Ectodermal cell (in vitro differentiated cells): ENCODE measurements around the gene CDKN2C.

Experiments used
- H3K27ac ChIP-seq: 2 replicates; pipeline ENCODE4 v1.7.0; 2013; ENCODE audit warnings: mild to moderate bottlenecking, low read depth, low read length; ENCODE audit not compliant: insufficient read depth, poor library complexity, severe bottlenecking
- H3K27me3 ChIP-seq: 2 replicates; pipeline ENCODE4 v1.7.0; 2013; ENCODE audit warnings: mild to moderate bottlenecking, low read length; ENCODE audit not compliant: insufficient read depth, control insufficient read depth, poor library complexity, severe bottlenecking
- H3K36me3 ChIP-seq: one replicate; pipeline ENCODE4 v1.7.0; 2013; ENCODE audit warnings: low read length; ENCODE audit not compliant: control insufficient read depth, insufficient read depth
- H3K4me1 ChIP-seq: one replicate; pipeline ENCODE4 v1.7.0; 2013; ENCODE audit warnings: low read length; ENCODE audit not compliant: control insufficient read depth, insufficient read depth
- H3K4me3 ChIP-seq: 2 replicates; pipeline ENCODE4 v1.7.0; 2013; ENCODE audit warnings: low read depth, low read length, control low read depth; ENCODE audit not compliant: insufficient read depth
- H3K9me3 ChIP-seq: 2 replicates; pipeline ENCODE4 v1.7.0; 2013; ENCODE audit warnings: mild to moderate bottlenecking, low read length, moderate library complexity; ENCODE audit not compliant: control insufficient read depth
- WGBS, 2 experiments: methylation state at CpG; one replicate each; pipeline ENCODE4 v1.1.7; 2013; ENCODE audit warnings: missing lambda C conversion rate in 2 of 2; 5-methylcytosine and 5-hydroxymethylcytosine counted together

The CDKN2C gene

DNA sequence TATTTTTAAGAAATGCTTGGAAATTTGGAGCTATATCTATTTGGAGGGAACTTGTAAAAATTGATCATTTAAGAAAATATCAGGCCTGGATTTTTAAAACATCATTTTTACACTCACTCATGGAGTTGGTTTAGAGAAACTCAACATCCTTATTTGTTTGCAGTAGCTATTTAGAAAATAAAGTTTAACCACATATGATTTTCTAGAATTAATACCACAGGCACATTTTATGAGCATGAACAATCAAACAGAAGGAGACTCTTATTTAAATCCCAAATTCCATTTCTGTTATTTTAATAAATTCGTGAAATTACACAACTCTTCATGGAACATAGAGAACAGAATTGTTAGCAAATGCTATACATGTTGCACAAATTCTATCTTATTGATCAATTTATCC lies 3.2 kb downstream of the CDKN2C start:
- Histone ChIP-seq H3K27me3 (peaks cover 99% of the 10 kb centered on the region), H3K9me3 (no peaks in the 10 kb centered on the region), H3K4me3 (no peak overlapping the region), H3K27ac (no peak overlapping the region), H3K36me3 (no peaks in the 10 kb centered on the region), H3K4me1 (peaks cover 6% of the 10 kb centered on the region)
- WGBS, 2 experiments: 40 to 54% methylated on average over 1 of the region's 1 CpG

DNA sequence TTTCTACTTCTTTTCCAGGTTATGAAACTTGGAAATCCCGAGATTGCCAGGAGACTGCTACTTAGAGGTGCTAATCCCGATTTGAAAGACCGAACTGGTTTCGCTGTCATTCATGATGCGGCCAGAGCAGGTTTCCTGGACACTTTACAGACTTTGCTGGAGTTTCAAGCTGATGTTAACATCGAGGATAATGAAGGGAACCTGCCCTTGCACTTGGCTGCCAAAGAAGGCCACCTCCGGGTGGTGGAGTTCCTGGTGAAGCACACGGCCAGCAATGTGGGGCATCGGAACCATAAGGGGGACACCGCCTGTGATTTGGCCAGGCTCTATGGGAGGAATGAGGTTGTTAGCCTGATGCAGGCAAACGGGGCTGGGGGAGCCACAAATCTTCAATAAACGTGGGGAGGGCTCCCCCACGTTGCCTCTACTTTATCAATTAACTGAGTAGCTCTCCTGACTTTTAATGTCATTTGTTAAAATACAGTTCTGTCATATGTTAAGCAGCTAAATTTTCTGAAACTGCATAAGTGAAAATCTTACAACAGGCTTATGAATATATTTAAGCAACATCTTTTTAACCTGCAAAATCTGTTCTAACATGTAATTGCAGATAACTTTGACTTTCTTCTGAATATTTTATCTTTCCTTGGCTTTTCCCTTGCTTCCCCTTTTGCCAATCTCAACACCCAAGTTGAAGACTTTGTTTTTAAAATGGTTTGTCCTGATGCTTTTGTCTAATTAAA lies 4.0 kb downstream of the CDKN2C start:
- peaks cover 100% of the 10 kb centered on the region for H3K27me3 ChIP-seq
- no peaks in the 10 kb centered on the region for H3K36me3 ChIP-seq
- no peak overlapping the region for H3K27ac ChIP-seq
- H3K9me3 ChIP-seq: no peaks in the 10 kb centered on the region
- WGBS, 2 experiments: 3% methylated on average over 12 to 13 of the region's 13 CpGs
- H3K4me3 ChIP-seq: no peak overlapping the region
- H3K4me1 ChIP-seq: peaks cover 6% of the 10 kb centered on the region

DNA sequence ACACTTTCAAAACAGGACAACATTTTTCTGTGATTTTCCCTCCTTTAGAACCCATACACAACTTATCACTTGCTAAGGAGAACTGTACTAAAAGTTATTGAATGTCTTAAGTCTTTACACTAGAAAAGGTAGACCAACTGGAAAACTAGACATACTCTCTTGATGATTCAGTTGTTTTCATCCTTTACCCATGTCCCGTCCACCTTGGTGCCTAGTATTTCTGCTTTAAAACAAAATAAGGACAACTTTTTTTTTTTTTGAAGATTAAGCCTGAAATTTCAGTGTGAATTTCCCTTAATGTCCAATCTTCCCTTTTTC lies 4.5 kb downstream of the CDKN2C start:
- peaks cover 6% of the 10 kb centered on the region for H3K4me1 ChIP-seq
- no peaks in the 10 kb centered on the region for H3K9me3 ChIP-seq
- 19 to 27% methylated on average over 1 of the region's 1 CpG for WGBS, 2 experiments
- H3K27me3 ChIP-seq: peaks cover 100% of the 10 kb centered on the region
- H3K27ac ChIP-seq: no peak overlapping the region
- H3K36me3 ChIP-seq: no peaks in the 10 kb centered on the region
- H3K4me3 ChIP-seq: no peak overlapping the region

DNA sequence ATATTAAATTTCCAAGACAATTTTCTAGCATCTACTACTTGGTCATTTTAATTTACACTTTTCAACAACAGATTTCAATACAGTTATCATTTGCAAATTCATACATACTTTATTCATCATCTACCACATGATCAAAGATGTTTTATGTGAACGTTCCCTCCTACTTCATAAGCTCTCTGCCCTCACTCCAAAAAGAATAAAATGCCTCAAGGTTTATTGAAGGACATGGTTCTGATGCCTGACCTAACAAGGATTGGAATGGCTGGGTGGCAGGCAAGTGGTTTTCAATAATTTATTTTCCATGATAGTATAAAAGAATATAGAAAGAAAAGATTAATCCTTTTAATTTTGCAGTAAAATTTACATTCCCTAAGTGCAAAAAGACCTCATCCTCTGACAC lies 5.4 kb downstream of the CDKN2C start:
- 7 to 14% methylated on average over 1 of the region's 1 CpG for WGBS, 2 experiments
- no peaks in the 10 kb centered on the region for H3K36me3 ChIP-seq
- H3K27me3 ChIP-seq: peaks cover 100% of the 10 kb centered on the region
- H3K4me3 ChIP-seq: no peak overlapping the region
- no peak overlapping the region for H3K27ac ChIP-seq
- H3K9me3 ChIP-seq: no peaks in the 10 kb centered on the region
- peaks cover 6% of the 10 kb centered on the region for H3K4me1 ChIP-seq

DNA sequence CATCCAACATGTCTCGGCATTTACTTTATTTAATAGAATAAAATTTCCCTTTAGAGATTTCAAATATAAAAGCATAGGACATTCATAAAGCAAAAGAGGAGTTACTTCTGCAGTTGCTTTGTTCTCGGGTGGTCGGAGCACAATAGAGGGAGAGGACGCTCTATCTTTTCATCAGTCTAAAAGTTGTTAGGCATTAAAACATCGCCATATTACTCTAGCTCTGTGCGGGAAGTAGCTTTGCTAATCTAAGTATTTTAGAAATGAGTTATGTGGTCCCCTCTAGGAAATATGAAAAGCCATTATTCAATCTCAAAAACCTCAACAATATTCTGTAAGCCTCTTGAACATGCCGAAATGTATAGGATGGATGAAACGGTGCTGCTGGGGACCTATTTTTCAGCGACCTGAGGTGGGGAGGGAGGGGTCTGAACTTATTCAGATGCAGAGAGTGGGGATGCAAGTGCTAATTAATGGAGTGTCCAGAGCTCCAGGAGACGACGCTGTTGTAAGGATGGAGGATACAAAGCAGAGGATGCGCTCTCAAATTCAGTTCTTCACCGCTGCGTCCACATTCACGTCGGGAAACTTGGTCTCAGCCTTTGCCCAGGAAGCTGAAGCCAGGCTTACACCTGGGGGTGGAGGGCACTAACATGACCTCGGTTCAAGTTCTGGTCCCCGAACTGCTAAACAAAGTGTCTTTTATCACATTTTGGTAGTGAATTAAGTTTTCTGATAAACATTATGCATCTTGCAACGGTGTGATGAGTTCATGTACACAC lies 6.3 kb downstream of the CDKN2C start:
- 0 to 2% methylated on average over 17 to 19 of the region's 19 CpGs for WGBS, 2 experiments
- H3K4me1 ChIP-seq: peaks cover 6% of the 10 kb centered on the region
- no peaks in the 10 kb centered on the region for H3K9me3 ChIP-seq
- H3K27me3 ChIP-seq: peaks cover 100% of the 10 kb centered on the region
- no peaks in the 10 kb centered on the region for H3K36me3 ChIP-seq
- no peak overlapping the region for H3K27ac ChIP-seq
- no peak overlapping the region for H3K4me3 ChIP-seq

DNA sequence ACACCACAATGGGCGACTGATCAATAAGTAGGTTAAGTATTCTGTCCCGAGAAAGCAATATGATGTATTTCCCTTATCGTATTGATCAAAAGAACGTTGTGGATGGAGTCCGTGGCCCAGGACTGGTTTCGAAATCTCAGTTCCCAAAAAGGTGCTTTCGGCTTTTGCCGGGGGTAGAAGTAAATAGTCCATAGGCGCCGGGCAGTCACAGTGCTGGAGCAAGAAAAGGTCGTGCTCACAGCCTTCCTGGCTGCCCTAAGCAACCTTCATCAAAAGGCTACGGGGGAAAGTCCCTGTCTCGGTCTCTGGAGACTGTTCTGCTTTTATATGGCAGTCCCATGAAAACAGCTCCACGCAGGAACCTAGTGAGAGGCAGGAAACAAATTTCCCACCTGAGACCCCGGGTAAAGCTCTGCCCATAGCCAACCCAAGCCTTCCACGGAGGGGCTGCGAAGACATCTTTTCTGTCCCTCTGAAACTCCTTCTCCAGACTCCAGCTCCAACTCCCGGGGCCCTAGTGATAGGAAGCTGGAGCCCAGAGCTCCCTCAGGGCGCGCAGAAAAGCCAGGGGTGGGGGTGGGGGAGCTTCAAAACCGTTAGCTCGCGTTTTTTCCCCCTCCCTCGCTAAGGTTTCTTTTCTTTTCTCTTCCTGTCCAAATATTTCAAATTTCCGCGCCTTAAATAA lies 7.0 kb downstream of the CDKN2C start:
- Histone ChIP-seq H3K27me3 (peaks cover 100% of the 10 kb centered on the region), H3K9me3 (no peaks in the 10 kb centered on the region), H3K4me1 (peaks cover 6% of the 10 kb centered on the region), H3K4me3 (peak overlapping the region; percentile 26), H3K27ac (no peak overlapping the region), H3K36me3 (no peaks in the 10 kb centered on the region)
- WGBS, 2 experiments: 1% methylated on average over 26 of the region's 26 CpGs

DNA sequence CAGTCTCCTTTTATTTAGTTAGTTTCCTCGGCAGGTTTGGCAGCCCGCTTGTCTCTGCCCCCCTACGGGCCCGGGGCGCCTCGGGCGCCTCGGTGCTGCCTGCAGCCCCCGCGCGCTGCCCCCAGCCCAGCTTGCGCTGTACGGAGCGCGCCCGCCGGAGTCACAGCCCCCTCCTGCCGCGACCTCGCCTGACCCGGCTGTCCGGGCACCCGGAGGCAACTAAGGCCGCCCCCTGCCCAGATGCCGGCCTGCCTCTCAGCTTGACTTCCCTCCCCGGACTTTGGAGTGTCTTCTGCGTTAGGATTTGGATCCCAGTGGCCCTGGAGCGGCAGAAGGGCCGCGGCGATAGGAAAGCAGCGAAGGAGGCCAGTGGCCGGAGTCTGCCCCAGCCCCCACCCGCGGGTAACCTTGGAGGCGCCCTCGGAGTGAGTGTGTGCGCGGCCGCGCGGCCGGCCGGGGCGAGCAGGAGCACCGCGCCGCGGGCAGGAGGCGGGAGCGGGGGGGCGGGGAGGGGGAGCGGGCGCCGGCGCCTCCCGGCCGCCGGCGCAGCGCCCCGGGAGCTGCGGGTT lies 7.6 kb downstream of the CDKN2C start:
- Histone ChIP-seq H3K4me1 (peaks cover 6% of the 10 kb centered on the region), H3K36me3 (no peaks in the 10 kb centered on the region), H3K4me3 (peak overlapping the region; percentile 26), H3K27ac (no peak overlapping the region), H3K27me3 (peaks cover 100% of the 10 kb centered on the region), H3K9me3 (no peaks in the 10 kb centered on the region)
- 0% methylated on average over 63 of the region's 63 CpGs for WGBS, 2 experiments

DNA sequence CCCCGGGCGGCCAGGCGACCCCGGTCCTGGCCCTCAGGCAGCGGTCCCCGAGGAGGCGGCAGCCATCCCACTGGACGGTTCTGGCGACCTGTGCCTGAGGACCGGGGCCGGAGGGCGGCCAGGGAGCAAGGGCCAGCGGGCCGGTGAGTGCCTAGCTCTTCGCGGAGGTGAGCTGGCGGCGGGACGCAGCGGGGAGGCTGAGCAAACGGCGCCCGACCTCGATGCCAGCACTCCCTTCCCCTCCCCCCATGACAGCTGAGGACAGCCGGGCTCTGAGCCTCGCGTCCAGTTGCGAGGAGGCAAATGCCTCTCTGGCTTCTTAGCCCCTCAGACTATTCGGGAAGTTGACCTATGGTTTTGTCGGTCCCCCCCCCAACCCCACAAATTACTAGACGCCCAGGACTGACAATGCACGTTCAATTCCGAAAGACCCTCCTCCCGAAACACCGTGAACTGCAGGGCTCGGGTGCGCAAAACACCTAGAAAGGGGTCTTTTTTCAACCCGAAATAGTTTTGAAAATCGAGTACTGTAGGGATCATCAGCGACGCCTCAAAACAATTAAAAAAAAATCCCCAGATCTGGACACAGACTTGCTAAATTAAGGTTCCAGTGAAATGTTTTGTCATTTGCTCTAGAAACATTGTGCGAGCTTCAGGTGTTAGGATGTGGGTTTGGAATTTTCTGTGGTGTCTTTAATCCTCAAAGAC lies 8.3 kb downstream of the CDKN2C start:
- H3K36me3 ChIP-seq: no peaks in the 10 kb centered on the region
- no peak overlapping the region for H3K27ac ChIP-seq
- peaks cover 6% of the 10 kb centered on the region for H3K4me1 ChIP-seq
- peak overlapping the region; percentile 26 for H3K4me3 ChIP-seq
- H3K27me3 ChIP-seq: peaks cover 100% of the 10 kb centered on the region
- no peaks in the 10 kb centered on the region for H3K9me3 ChIP-seq
- WGBS, 2 experiments: 1% methylated on average over 42 of the region's 42 CpGs

DNA sequence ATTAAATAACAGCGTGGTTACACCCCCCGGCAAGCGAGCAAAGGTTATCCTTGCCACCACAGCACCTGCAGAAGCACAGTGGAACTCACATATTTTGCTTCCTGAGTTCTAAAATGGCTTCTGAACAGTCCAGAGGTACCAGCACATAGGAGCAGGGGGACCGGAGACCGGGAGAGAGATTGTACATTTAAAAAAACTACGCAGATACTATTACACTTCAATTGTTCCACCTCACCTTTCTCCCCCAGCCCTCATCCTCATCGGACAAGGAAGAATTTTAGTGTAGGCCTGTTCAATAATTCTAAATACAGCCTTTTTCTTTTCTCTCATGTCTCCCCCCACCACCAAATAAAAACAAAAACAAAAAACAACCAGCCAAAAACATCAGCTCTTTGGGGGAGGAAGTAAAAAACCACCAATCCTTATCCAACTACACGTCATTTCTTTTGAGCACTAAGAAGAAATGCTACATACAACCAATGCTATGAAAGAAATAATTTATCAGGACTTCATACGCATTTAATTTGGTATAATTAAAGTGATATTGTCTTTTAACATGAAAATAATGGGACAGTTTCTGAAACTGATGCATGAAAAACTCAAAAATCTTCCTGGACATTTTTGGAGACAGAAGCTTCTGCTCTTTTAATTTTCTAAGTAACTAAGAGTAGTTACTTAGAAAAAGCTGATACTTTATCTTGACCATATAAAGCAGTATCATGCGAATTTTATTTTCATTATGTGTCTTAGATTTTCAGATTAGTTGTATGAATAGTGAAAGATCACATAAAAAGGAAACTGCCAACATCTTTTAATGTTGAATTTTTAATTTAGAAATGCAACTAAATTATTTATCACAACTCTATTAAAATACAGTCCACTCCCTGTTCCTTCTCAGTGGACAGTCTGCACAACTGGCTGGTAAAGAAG lies 9.1 kb downstream of the CDKN2C start:
- Histone ChIP-seq H3K4me1 (peaks cover 6% of the 10 kb centered on the region), H3K4me3 (no peak overlapping the region), H3K27ac (no peak overlapping the region), H3K36me3 (no peaks in the 10 kb centered on the region), H3K9me3 (no peaks in the 10 kb centered on the region), H3K27me3 (peaks cover 100% of the 10 kb centered on the region)
- WGBS, 2 experiments: 3 to 8% methylated on average over 8 of the region's 10 CpGs
